SKM-1 (cell line): ENCODE measurements around the gene MR1.

Experiments used
- DNase-seq: peaks from one replicate; lab custom pipeline; 2025; ENCODE audit not compliant: unreplicated experiment; lab: John Stamatoyannopoulos, UW

The MR1 gene

DNA sequence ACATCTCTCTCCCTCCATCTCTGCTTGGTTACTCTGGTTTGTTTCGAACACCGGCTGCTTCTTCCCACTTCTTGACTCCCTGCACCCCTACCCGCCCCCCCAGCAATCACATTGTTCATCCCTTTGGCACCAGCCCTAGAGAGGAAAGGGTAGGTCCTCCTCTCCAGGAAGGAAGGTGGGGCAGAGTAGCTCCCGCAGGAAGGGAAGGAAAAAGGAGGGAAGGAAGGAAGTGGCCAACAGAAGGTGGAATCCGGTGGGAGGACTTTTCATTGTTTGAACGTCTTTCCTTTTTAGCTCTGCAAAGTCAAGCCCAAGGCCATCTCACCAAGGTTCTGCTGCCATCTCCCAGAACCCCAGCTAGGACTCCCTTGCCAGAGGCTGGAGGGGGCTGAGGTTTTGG lies 72.7 kb downstream of the MR1 start:
- DNase-seq = no peak

DNA sequence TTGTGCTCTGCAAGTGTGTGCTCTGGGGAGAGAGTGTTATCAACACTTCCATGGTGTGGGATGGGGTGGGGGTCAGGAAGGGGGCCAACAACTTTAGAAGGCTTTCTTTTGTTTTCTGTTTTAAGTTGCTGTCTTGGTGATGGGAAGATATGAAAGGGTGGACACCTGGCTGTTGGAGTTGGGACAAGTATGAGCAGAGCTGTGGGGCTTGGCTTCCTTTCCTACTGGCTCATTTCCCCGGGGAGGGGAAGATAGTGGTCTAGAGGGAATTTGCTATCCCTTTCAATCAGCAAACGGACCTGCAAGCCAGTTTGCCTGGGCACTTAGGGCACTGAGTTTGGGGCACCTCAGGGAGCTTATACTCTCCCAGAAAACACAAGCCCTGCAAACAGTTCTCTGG lies 73.9 kb downstream of the MR1 start:
- no peak for DNase-seq

GRCh38 chr1:181108304-181108867 lies 74.6 kb downstream of the MR1 start:
- no peak for DNase-seq

GRCh38 chr1:181110013-181110412 lies 76.2 kb downstream of the MR1 start:
- no peak for DNase-seq
